GM12874 (cell line): ENCODE results near the gene ABCC10.

ENCODE experiments used
- CTCF ChIP-seq: IDR thresholded peaks from 2 replicates; pipeline ENCODE4 v1.5.1; 2011; ENCODE audit warnings: low read depth, mild to moderate bottlenecking, control low read depth, low read length, moderate library complexity; ENCODE audit not compliant: insufficient read depth

The ABCC10 gene

GRCh38 chr6:43405354-43405753 is 22.0 kb upstream of the ABCC10 start:
- TF ChIP-seq CTCF: no peak

- no peak for TF ChIP-seq CTCF
These were observed 20.0 kb upstream of the ABCC10 start for GRCh38 chr6:43407296-43407695.

GRCh38 chr6:43408259-43408658 is 19.1 kb upstream of the ABCC10 start:
- TF ChIP-seq CTCF: no peak

GRCh38 chr6:43412541-43412940 is 14.8 kb upstream of the ABCC10 start:
- TF ChIP-seq CTCF: no peak

GRCh38 chr6:43413002-43413401 is 14.3 kb upstream of the ABCC10 start:
- TF ChIP-seq CTCF: no peak

- TF ChIP-seq CTCF: no peak
These were observed 10.4 kb upstream of the ABCC10 start for GRCh38 chr6:43416935-43417334.

- TF ChIP-seq CTCF: no peak
These were observed 7.2 kb upstream of the ABCC10 start for GRCh38 chr6:43420012-43420709.

- TF ChIP-seq CTCF: no peak
These were observed 5.5 kb upstream of the ABCC10 start for GRCh38 chr6:43421831-43422230.
